Mesenteric fat pad (tissue), 1 donor: ENCODE data around the gene ANKRA2. TPM values are rescaled to one million over a fixed set of nuclear protein-coding genes. Genes with fewer than 3 reads are reported as not detected.
"Not testable (repeated sequence)": the region's sequence is repeated elsewhere in the genome, so short reads cannot be mapped to it uniquely, and the experiment has no call there.

Experiments
- DNase-seq: peaks from one replicate; pipeline ENCODE4 v3.0.0-alpha.2; 2020; ENCODE audit warnings: low spot score
- total RNA-seq: library from RNA; stranded (reverse); fragmentation: NEBNext Ultra II Directional; extraction: Animal tissue kit (Norgen Biotek cat#: 25700); gene quantifications from one replicate; pipeline ENCODE4 v1.2.1, GENCODE V29; 2021
- donor health status: DM: yes; HTN: yes; CAD: no.

ANKRA2 gene
- total RNA-seq, 1 donor from 2014 or later: 8.7 TPM

DNA sequence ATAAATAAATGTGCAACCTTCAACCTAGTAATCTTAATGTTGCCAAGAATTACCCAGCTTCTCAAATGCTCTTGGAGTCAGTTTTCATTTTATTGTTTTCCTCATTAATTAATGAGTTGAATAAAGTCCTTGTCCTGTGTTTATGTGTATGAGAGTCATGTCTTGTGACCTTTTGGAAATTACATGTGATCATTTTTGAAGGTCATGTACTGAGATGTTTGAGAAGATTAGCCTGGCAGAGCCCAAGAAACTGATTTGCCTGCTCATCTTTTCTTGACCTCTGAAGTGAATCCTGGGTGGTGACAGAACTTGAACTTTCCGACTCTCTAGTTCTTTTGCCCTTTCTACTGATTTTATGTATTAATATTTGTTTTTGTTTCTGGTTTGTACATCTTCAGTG, 15.4 kb downstream of the ANKRA2 start:
- no peak for DNase-seq

DNA sequence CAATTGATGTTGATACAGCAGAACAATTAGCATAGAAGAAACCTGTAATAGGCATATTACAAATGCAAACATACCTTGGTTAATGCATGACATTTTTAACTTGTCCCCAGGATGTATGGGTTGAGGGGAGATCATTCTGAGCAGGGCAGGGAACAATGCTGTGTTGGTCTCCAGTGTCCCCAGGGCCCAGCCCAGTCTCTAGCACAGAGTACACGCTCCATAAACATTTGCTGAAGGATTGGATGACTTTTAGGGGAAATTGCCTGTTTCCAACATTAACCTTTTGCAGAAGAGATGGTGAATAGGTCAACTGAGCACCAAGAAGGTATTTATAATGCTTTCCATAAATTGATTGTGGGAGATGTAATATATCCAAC, 20.0 kb downstream of the ANKRA2 start:
- DNase-seq: no peak

DNA sequence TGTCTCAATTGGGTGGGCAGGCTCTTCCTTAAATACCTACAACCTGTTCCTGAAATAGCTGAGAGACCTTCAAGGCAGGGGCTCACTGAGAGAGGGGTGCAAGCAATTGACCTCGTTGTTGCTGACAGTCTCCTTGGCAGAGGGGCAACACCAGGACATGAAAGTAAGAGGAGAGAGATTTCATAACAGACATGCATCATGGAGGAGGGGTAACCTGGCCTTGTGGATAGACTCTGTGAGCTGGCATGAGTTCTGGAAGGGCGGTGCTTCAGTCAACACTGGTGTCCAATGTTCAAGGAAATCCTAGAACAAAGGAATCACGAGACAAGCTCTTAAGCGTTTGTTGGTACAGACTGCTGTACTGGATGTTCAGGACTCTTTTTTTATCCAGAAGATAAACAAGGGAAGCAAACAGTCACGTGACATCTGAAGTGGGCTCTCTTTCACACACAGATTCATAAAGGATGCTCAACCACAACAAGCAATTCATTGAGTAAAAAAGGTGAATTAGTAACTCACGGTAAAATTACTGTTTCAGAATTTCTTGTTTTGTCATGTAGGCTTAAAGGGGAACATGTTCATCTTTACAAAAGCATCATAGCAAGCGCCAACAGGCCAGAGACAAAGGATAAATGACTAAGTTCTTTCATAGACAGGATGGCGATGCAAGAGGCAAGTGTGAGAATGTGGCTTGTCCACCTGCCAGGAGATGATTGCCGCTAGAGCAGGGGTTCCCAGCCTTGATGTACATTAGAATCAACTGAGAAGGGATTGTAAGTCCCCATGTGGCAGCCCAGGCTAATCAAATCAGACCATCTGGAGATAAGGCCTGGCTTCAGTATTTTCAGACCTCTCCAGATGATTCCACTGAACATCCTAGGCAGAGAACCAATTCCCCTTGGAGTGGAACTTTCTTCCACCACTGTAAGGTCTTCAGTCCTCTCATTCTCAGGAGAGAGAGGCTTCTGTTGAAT, 20.7 kb downstream of the ANKRA2 start:
- DNase-seq: no peak

DNA sequence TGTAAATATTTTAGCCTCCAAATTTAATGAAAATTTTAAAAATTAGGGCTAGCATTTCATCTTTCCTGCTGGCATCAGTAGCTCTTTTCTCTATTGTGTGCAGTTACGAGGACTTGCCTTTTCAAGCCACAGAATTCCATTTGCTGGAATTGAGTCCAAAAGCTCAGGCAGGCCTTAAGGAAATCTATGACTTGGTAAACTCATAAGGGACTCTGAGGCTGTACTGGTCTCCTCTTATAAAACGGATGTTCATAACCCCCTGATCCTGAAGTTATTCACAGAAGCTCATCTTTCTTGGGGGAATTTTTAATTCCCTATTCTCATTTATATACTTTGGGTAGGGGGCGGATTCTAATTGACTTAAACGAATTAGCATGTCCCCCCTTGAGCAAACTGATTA, 23.4 kb downstream of the ANKRA2 start:
- no peak for DNase-seq

DNA sequence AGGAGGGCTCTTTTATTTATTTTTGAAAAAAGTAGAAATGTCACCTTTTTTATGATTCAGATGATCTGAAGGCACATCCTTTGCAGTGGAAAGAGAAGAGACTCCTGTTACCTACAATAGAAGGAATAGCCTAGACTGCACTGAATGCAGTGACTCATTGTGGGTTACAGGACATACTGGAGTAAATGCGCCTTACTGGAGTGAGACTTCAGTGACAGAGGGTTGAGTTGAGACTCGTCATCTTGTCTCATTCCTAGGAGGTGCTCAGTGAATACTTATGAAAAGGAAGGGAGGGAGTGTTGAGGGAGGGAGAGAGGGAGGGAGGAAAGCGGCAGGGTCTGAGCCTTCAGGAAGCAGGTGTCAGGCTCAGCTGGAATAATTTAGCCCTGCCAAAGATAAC, 25.2 kb downstream of the ANKRA2 start:
- no peak for DNase-seq

DNA sequence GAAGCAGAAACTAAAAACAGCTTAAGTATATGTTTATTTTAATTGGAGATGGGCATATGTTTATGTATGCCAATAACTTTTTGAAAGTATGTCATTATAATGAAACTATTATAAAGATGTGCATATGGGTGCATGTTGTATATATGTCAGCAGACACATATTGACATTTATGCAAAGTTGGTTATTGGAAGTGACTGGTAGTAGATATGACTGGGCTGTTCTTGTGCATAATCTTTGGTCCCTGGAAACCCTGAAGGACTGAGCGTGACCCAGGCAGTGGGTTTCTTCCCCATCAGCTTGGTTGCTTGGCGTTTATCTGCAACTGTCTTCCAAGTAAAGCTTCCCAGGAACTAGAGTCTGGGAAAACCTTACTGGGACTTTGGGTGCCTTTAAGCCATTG, 25.7 kb downstream of the ANKRA2 start:
- no peak for DNase-seq

DNA sequence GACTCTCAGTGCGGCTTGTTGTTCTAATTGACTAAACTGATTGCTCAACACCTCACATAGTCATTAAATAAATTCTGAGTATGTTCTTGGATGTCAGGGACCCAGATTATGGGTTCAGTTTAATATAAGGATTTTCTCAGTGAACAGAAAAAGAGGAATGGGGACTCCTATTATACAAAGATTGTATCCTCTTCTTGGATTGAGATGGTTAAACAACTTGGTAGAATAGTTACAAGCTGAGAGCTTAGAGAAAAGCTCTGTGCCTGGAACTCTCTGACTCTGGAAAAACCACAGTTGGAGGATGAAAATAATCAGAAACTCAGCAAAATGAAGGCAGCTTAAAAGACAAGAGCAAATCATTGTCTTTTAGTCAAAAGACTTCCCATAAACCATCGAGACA, 30.5 kb downstream of the ANKRA2 start:
- DNase-seq: no peak

DNA sequence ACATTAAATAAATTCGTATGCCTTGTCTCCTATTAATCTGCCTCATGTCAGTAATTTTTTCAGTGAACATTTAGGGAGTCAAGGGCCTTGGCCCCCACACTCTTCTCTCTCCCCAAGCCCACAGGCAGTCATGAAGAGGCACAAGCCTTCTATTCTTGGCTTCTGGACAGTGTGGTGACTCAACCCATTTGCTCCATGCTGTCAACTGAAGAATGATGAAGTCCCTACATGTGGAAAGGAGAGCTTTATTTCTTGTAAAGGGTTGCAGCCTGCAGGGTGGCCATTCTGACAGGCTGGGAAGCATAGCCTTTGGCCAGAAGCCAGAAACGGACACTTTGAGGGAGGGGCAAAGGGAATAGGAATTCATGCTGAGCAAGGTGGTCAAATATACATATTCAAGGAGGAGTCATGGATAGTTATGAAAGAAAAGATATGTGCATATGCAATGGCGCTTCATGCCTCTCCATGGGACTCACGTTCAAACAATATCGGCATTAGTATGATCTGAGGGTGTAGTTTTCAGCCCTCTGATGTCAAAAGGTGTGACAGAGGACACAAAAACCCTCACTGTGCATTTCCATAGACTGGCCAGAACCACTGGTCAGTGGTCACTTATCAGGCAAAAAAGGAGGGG, 31.3 kb downstream of the ANKRA2 start:
- DNase-seq: no peak

DNA sequence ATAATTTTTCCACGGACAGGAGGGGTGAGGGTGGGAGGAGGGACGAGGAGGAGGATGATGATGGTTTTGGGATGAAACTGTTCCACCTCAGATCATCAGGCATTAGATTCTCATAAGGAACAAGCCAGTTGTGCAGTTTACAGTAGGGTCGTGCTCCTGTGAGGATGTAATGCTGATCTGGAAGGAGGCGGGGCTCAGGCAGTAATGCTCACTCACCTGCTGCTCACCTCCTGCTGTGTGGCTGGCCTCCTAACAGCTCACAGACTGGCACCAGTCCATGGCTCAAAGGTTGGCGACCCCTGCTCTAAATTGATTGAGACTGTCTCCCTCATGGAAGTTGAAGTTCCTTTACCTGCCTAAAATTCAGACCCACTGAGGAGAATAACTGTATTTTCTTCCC, 33.2 kb downstream of the ANKRA2 start:
- no peak for DNase-seq

DNA sequence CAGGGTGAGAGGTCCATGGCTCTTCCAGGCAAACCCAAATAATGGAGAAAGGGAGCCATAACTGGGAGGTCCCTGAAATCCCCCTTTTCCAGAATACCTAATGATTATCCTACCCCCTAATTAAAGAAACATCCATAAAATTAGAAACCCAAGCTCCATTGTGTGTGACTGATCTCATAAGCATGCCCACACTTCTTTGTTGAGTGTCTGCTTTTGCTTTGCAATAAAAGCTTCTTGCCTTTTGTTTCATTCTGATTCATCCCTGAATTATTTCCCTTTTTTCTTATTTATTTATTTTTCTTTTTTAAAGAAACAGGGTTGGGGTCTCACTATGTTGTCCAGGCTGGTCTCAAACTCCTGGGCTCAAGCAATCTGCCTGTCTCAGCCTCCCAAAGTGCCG, 34.1 kb downstream of the ANKRA2 start:
- no peak for DNase-seq

DNA sequence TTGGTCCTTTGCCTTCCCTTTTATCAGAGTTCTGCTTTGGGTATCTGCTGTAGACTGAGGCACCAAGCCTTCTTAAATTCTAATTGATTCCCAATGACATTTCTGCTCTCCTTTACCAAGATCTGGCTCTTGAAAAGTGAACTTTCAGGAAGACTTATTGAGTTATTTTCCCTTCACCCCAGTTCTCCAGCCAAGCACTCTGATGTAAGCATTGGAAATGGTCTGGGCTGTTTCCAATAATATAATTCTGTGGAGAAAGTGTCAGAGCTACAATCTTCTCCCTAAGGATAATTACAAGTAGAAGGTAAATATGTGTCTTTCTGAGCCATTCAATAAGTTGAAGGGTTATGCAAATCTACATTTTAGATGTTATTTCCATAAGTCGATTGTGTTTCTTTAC, 36.4 kb downstream of the ANKRA2 start:
- DNase-seq: no peak

DNA sequence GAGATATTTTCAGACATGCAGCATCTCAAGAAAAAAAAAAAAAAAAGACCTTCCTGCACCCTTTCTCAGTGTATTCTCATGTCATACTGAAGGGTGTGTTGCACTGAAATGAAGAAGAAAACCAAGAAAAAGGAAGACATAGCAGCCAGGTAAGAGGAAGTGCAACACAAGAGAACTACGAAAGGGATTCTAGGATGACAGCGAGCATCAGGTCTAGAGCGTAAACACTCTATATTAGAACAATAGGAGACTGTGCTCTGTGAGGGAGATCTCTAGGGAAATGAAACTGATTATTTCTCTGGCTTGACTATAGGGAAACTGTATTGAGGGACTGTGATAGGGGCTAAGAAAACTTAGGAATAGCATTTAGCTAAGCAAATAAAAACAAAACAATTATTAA, 37.2 kb downstream of the ANKRA2 start:
- no peak for DNase-seq

DNA sequence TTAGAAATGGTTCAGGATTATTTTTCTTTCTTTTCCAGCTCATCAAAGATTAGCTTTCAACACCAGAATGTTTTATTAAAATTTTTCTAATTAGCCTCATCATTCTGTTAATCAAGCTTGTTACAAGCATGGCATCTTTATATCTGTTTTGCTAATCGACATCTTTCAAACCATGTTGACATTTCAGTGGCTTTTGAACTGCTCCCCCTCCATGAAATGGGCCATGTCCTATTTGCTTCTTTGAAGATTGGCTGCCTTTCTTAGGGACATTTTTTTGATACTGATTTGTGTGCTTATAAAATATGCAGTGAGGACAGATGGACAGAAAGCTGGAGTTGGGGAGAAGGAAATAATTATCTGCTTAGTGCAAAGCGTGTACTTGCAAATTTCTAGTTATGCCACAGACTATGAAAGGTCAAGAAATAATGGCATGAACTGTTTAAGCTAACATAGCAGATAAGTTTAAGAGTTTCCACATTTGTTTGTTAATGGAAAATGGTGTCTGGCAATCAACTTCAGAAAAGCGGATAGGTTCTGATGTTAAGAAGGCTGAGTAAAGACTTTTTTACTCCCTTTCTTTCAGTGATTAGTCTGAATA, 39.7 kb downstream of the ANKRA2 start:
- DNase-seq: no peak

DNA sequence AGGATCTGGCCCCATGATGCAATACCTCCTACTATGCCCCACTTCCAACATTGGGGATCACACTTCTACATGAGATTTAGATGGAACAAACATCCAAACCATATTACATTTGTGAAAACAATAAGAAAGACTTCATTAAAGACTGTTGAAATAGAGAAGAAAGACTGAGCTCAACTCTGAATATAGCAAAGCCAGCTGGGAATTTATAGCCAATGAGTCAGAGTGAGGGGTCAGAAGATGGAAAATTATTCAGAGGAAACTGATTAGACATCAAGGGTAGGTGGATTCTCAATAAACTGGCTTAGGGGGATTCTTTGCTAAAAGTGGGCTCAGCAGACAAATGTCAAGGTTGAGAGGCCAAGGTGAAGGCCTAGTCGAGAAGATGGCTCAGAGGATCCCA, 41.6 kb downstream of the ANKRA2 start:
- DNase-seq: no peak

DNA sequence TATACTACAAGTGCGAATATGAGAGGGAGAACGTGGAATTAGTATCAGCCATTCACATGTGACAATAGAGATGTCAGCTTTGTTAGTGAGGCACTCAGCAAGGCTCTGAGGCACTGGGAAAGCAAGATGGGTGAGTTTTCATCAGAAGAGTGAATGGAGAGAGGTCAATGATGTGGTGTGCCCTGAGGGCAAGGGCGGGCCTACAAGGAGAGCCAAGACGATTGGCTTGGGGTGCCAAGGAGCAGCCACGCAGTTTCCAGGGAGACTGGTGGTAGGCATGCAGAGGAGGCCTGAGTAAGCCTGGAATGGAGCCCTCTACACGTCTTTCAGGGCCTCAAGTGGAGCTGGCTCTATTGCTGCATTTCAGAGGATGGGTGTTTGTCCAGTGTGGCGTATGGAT, 42.5 kb downstream of the ANKRA2 start:
- no peak for DNase-seq

DNA sequence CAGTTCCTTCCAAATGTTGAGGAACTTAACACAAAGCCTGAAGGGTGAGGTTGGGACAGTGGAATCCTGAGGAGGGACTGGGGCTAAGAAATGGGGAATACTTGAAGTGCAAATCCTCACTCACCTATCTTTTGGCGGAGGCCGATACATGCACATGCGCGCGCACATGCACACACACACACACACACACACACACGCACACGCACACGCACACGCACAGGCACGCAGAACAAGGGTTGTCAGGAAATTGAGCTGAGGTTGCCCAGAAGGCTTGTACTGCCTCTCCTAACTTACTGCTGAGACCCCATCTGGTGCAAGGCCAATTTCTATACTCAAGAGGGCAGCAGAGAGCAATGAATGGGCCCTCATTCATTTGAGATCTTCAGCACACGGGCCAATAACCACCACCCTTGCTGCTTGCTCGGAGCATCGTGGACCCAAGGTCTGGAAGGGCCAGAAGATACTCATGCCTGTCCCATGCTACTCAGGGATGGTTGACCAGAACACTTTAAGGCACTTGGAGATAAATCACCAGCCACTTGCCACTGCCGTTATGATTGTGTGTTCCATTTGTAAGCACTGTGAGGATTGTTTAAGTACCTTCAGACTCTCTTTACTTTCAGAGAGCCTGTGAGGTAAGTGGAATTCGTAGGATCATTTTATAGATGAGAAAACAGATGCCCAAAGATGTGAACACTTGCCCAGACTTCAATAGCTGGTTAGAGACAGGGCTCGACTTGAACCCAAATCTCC, 45.7 kb downstream of the ANKRA2 start:
- DNase-seq: no peak

DNA sequence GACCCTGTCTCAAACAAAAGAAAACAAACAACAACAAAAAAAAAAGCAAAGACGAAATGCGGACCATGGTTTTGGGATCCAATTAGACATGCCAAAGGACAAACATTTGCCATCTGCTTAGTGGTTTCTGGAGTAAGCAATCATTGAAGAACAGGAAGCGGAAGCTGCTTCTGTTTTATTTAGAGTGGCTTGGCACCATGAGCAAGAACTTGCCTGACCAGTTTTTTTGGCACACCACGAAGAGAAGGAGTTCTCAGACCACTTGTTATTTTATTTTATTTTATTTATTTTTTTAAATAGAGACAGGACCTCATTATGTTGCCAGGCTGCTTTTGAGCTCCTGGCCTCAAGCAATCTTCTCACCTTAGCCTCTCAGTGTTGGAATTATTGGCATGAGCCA, 50.2 kb downstream of the ANKRA2 start:
- no peak for DNase-seq

DNA sequence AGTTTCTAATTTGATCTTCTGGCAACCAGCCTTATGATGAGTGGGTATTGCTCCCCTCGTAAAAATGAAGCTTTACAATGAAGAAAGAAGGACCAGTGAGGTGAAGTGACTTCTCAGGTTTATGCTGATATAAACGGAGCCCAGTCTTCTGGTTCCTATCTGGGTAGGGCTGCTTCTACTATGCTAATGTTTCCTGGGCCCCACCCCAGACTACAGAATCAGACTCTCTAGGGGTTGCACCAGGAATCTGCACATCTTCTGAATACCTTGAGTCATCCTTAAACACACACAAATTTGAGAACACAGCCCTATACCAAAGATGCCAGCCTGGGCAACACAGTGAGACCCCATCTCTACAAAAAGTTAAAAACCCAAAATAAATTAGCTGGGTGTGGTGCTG, 51.0 kb downstream of the ANKRA2 start:
- DNase-seq: no peak

DNA sequence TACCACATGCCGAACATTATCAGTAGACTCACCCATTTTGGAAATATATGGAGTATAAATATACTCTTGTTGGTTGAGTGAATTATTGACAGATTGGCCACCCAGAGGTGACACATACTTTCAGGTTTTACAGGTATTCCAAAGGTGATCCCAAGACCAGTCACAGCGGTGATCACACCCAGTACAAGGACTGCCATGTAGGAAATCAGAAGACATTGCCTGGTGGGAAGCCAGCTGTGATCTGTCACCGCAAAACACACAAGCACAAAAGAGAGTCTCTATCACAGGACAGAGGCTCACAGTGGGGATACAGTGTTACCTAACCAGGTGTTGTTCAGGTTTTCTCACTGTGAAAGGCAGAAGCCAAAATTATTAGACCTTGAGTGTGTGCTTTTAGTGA, 51.4 kb downstream of the ANKRA2 start:
- no peak for DNase-seq

DNA sequence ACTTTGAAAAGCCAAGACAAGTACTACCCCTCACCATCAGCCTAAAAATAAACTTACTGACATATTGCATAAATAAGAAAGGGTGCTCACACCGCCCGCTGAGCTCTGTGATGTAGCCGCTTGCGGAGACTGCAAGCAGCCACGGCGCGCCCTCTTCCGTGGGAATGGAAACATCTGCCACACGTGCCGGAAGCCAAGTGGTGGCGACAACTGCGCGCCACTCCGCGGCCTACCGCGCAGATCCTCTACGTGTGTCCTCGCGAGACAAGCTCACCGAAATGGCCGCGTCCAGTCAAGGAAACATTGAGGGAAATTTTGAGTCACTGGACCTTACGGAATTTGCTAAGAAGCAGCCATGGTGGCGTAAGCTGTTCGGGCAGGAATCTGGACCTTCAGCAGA, 56.9 kb downstream of the ANKRA2 start:
- not testable (repeated sequence) for DNase-seq

DNA sequence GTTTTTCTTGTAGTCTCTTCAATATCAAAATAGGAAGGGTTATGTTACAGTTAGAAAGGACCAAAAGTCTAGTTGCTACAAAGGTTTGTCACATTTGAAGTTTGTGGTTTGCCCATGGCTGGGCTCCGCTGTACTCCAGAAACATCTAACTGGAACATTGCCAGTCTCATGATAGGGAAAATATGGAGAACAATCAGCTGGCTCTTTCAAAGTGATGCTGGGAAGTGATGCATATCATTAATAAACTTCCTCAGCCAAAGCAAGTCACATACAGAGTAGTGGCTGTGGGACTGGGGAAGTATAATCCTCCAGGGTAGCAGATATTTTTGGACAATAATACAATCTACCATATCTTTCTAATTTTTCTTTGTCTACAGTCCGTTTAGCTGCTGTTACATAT, 58.4 kb downstream of the ANKRA2 start:
- no peak for DNase-seq

DNA sequence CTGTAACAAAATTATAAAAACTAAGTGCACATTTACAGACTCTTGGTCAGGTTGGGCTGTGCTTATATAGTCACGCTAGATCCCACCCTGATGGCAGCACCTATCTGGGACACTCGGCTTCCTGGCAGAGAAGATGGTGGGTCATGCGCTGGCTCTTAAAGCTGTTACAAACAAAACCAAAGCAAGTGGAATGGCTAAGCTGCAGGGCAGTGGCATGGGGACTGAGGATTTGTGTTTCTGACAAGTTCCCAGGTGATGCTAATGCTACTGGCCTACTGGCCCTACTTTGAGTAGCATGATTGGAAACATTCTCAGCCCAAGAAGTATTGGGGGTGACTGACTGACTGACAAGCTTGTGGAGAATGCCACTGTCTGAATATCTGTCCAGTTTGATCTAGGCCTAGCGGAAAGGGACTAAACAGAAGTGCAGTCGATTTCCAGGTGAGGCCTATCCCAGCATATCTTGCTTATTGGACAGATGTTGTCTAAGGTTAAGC, 58.9 kb downstream of the ANKRA2 start:
- no peak for DNase-seq
